Suprapubic skin (tissue), 3 donors: Measurements from ENCODE around the gene TRAPPC1.

Experiments
- CTCF ChIP-seq, 2 donors: fragments of 200-600 bp in 1 of 2; fragments of 450-650 bp in 1 of 2; sonication (generic) in 1 of 2; IDR thresholded peaks; one replicate each; pipeline ENCODE4 v1.5.1; 2016 to 2019; ENCODE audit warnings: antibody characterized with exemption in 2 of 2, mild to moderate bottlenecking in 1 of 2, moderate library complexity in 1 of 2
- POLR2A ChIP-seq, 2 donors: fragments of 450-650 bp; IDR thresholded peaks; one replicate each; pipeline ENCODE4 v1.6.1; 2017; ENCODE audit warnings: antibody characterized with exemption in 2 of 2, mild to moderate bottlenecking in 2 of 2, moderate library complexity in 2 of 2

GRCh38 chr17:7935859-7936258, 4.1 kb upstream of the TRAPPC1 start:
- TF ChIP-seq POLR2A (IDR thresholded peaks at IDR 0.05), result no peak
- TF ChIP-seq CTCF (IDR thresholded peaks at IDR 0.05), result no peak
